Neural cell (in vitro differentiated cells): ENCODE data around the gene TSPAN31.

Source experiments
- CTCF ChIP-seq: fragments of 450-650 bp; IDR thresholded peaks from 2 replicates; pipeline ENCODE4 v1.5.1; 2014; ENCODE audit warnings: antibody characterized with exemption, mild to moderate bottlenecking, moderate library complexity; ENCODE audit not compliant: poor library complexity, severe bottlenecking
- EP300 ChIP-seq: fragments of 450-650 bp; conservative IDR thresholded peaks from 2 replicates; pipeline ENCODE4 v1.6.1; 2014; ENCODE audit warnings: antibody characterized with exemption, mild to moderate bottlenecking, moderate library complexity; ENCODE audit not compliant: poor library complexity, severe bottlenecking
- EZH2 ChIP-seq: fragments of 200-600, 300-800 bp; shearing (Covaris generic), sonication (generic); IDR thresholded peaks from 2 replicates; pipeline ENCODE4 v1.6.1; 2014; ENCODE audit warnings: antibody characterized with exemption, low read length, borderline replicate concordance, mild to moderate bottlenecking; ENCODE audit not compliant: insufficient read depth, poor library complexity, severe bottlenecking
- MXI1 ChIP-seq: fragments of 450-650 bp; conservative IDR thresholded peaks from 2 replicates; pipeline ENCODE4 v1.6.1; 2014; ENCODE audit warnings: antibody characterized with exemption, mild to moderate bottlenecking; ENCODE audit not compliant: poor library complexity, severe bottlenecking
- POLR2AphosphoS5 ChIP-seq: IDR thresholded peaks from 2 replicates; pipeline ENCODE4 v1.6.1; 2012

DNA sequence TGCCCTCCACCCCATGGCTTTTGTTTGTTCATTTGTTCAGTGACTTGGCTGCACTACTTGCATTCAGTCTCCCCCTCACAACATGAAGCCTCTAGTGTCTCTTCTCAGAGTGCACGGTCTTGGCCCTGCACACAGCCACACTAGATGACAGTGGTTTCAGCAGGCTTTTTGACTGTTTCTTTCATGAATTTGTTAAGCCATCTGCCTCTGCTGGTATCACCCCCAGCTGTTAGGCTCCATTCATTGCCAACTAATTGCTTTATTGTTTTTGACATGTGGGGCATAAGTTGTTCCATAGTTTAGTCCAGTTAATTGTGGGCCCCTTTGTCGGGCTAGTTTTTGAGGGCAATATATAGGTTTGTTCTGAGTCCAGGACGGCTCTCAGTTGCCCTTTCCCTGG lies 32.1 kb upstream of the TSPAN31 start:
- TF ChIP-seq EZH2, result no peak
- TF ChIP-seq CTCF, result no peak
- TF ChIP-seq MXI1, result no peak
- TF ChIP-seq POLR2AphosphoS5, result no peak
- TF ChIP-seq EP300, result no peak
